ENCODE measurements around the gene SPHK1. TPM values are rescaled to one million over a fixed set of nuclear protein-coding genes. Genes with fewer than 3 reads are reported as not detected.
"Not testable (repeated sequence)": the region's sequence is repeated elsewhere in the genome, so short reads cannot be mapped to it uniquely, and the experiment has no call there.

Gene SPHK1, protein sequence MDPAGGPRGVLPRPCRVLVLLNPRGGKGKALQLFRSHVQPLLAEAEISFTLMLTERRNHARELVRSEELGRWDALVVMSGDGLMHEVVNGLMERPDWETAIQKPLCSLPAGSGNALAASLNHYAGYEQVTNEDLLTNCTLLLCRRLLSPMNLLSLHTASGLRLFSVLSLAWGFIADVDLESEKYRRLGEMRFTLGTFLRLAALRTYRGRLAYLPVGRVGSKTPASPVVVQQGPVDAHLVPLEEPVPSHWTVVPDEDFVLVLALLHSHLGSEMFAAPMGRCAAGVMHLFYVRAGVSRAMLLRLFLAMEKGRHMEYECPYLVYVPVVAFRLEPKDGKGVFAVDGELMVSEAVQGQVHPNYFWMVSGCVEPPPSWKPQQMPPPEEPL
- total RNA-seq (10 to 100 TPM in 1 of 4 donors, 1 to 10 TPM in 3; 3.5 to 13.6 (median 3.8) TPM), polyA plus RNA-seq (3.8 TPM)
- long read RNA-seq, donor 1, transcript SPHK1-210 (6 exons, 1,821 nt): major isoform, 8 of 20 reads
- long read RNA-seq, donor 1, partial matches to known transcripts: 2 of 20 reads
- long read RNA-seq, donor 1, other reads (novel, unspliced or antisense): 4 of 20 reads
- long read RNA-seq, donor 2, partial matches to known transcripts: 1 of 10 reads
- long read RNA-seq, donor 2, other reads (novel, unspliced or antisense): 3 of 10 reads
- long read RNA-seq, donor 3, transcript SPHK1-210 (6 exons, 1,821 nt): major isoform, 10 of 66 reads
- long read RNA-seq, donor 3, transcript SPHK1-202 (5 exons, 1,779 nt): minor isoform, 6 of 66 reads
- long read RNA-seq, donor 3, partial matches to known transcripts: 16 of 66 reads
- long read RNA-seq, donor 3, other reads (novel, unspliced or antisense): 31 of 66 reads
- long read RNA-seq, donor 4, transcript SPHK1-210 (6 exons, 1,821 nt): major isoform, 6 of 18 reads
- long read RNA-seq, donor 4, partial matches to known transcripts: 2 of 18 reads
- long read RNA-seq, donor 4, other reads (novel, unspliced or antisense): 4 of 18 reads

DNA sequence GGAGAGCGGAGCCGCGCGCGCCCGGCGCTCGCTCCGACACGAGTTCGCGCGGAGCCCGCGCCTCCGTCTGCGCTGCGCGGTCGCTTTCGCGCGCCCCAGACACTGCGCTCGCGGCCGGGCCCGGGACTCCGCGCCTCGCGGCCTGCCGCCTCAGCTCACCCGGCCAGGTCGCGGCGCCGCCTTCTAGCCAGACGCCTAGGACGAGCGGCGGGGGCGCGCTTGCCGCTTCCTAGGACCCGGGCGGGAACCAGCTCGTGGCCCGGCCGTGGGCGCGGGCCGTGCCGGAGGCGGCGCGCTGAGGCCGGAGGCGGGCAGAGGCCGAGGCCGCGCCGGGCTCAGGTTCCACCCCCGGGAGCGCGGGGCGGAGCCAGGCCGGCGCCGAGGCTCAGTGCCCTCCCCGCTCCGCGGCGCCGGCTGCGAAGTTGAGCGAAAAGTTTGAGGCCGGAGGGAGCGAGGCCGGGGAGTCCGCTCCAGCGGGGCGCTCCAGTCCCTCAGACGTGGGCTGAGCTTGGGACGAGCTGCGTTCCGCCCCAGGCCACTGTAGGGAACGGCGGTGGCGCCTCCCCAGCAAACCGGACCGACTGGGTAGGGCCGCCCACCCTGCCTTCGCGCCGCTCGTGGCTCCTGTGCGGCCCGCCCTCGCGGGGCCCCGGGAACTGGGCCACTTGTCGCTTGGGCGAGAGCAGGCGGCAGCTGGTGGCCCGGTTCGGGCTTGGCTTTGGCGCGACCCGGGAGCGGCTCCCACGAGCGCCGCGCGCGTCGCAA lies at the start of gene SPHK1:
Gene SPHK1 (plus strand): TSS at position 388 of the 765 bp plus-strand sequence. CDS start 1,036 bp downstream, outside the sequence.
- peak; percentile 80 to 86 for ATAC-seq
- Histone ChIP-seq H3K4me3 (ENCODE audit: low read length) (peak within 1 kb of the TSS; percentile 58), H3K27ac (ENCODE audit: low read length) (peak within 1 kb of the TSS; percentile 59), H3K4me1 (ENCODE audit: control insufficient read depth, insufficient read depth, low read length) (no peaks in the 10 kb centered on the region), H3K9me3 (ENCODE audit: control insufficient read depth, low read length) (no peaks in the 10 kb centered on the region), H3K27me3 (ENCODE audit: control insufficient read depth, insufficient read depth) (no peaks in the 10 kb centered on the region)
- intact Hi-C loops (cut with DNase I): no loop called here
- WGBS: under 1% methylated on average over 118 of the region's 118 CpGs
- peak; percentile 81 to 91 (median 91) for DNase-seq

DNA sequence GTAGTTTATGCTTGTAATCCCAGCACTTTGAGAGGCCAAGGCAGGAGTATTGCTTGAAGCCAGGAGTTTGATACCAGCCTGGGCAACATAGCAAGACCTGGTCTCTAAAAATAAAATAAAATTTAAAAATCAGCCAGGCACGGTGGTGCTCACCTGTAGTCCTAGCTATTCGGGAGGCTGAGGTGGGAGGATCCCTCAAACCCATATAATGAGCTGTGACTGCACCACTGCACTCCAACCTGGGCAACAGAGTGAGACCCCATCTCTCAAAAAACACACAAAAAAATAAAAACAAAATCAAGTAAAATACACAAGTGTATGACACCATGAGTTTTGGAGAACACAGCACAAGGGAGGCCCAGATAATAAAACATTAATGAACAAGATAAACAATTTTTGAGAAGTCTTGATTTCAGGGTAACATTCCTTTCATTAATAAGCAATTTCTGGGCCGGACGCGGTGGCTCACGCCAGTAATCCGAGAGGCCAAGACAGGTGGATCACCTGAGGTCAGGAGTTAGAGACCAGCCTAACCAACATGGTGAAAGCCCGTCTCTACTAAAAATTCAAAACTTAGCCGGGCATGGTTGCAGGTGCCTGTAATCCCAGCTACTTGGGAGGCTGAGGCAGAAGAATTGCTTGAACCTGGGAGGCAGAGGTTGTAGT lies 48.6 kb upstream of the SPHK1 start:
- H3K9me3 ChIP-seq (ENCODE audit: control insufficient read depth, low read length): no peaks in the 10 kb centered on the region
- intact Hi-C loops (cut with DNase I): no loop called here
- H3K27ac ChIP-seq (ENCODE audit: low read length): no peak overlapping the region
- no peaks in the 10 kb centered on the region for H3K27me3 ChIP-seq (ENCODE audit: control insufficient read depth, insufficient read depth)
- DNase-seq (no peak), ATAC-seq (no peak)
- H3K4me1 ChIP-seq (ENCODE audit: control insufficient read depth, insufficient read depth, low read length): no peaks in the 10 kb centered on the region
- H3K4me3 ChIP-seq (ENCODE audit: low read length): no peak overlapping the region
- WGBS: 97% methylated on average over 9 of the region's 9 CpGs

DNA sequence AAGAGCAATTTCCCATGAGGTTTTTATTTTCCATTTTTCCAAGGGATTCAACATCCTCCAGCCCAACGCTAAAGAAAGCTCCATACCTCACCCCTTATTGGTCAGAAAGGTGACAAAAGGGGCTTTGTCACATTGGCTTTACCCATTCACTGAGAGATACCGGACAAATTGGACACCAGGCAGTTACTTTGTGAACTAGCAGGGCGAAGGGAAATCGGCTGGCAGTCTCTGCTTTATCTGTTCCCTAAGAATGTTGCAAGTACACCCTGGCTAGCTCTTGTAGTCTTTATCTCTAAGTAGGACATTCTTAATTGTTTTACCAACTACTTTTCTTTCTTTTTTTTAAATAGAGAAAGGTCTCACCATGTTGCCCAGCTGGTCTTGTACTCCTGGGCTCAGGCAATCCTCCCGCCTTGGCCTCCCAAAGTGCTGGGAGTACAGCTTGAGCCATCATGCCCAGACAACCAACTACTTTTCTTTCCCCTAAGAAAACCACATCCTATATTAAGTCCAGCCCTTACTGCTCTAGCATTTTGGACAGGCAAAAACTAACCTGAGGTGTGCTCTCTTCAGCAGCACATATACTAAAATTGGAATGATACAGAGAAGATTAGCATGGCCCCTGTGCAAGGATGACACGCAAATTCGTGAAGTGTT lies 47.5 kb upstream of the SPHK1 start:
- intact Hi-C loops (cut with DNase I): no loop called here
- Histone ChIP-seq H3K27ac (ENCODE audit: low read length) (no peak overlapping the region), H3K9me3 (ENCODE audit: control insufficient read depth, low read length) (no peaks in the 10 kb centered on the region), H3K4me1 (ENCODE audit: control insufficient read depth, insufficient read depth, low read length) (no peaks in the 10 kb centered on the region), H3K4me3 (ENCODE audit: low read length) (no peak overlapping the region), H3K27me3 (ENCODE audit: control insufficient read depth, insufficient read depth) (no peaks in the 10 kb centered on the region)
- DNase-seq (no peak), ATAC-seq (no peak)
- 80% methylated on average over 7 of the region's 7 CpGs for WGBS

DNA sequence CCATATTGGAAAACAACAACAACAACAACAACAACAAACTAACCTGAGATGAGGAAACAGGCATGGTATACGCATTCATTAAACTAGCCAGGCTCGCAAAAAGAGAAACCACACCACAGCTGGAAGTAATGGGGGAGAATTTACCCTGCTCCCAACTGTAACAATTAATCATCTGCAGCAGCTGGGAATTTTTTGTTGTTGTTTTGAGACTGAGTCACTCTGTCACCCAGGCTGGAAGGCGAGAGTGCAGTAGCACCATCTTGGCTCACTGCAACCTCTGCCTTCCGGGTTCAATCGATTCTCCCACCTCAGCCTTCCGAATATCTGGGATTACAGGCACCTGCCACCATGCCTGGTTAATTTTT lies 47.0 kb upstream of the SPHK1 start:
- H3K4me3 ChIP-seq (ENCODE audit: low read length): no peak overlapping the region
- ATAC-seq: no peak

DNA sequence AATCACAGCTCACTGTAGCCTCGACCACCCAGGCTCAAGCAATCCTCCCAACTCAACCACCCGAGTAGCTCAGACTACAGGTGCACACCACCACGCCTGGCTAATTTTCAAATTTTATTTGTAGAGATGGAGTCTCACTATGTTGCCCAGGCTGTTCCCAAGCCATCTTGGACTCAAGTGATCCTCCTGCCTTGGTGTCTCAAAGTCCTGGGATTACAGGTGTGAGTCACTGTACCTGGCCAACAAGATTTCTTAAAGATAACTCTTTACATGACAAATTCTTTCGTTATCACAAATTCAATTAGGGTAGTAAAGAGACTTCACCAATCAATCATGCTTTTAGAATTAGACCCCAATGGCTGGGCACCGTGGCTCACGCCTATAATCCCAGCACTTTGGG lies 43.1 kb upstream of the SPHK1 start:
- no peaks in the 10 kb centered on the region for H3K27me3 ChIP-seq (ENCODE audit: control insufficient read depth, insufficient read depth)
- DNase-seq (no peak), ATAC-seq (no peak)
- H3K4me1 ChIP-seq (ENCODE audit: control insufficient read depth, insufficient read depth, low read length): no peaks in the 10 kb centered on the region
- WGBS: 95% methylated on average over 6 of the region's 6 CpGs
- no peak overlapping the region for H3K4me3 ChIP-seq (ENCODE audit: low read length)
- no peak overlapping the region for H3K27ac ChIP-seq (ENCODE audit: low read length)
- intact Hi-C loops (cut with DNase I): no loop called here
- no peaks in the 10 kb centered on the region for H3K9me3 ChIP-seq (ENCODE audit: control insufficient read depth, low read length)

More for the DNA sequence above, 47.0 kb upstream of the SPHK1 start:
- Histone ChIP-seq H3K27ac (ENCODE audit: low read length) (no peak overlapping the region), H3K4me1 (ENCODE audit: control insufficient read depth, insufficient read depth, low read length) (no peaks in the 10 kb centered on the region), H3K27me3 (ENCODE audit: control insufficient read depth, insufficient read depth) (no peaks in the 10 kb centered on the region), H3K9me3 (ENCODE audit: control insufficient read depth, low read length) (no peaks in the 10 kb centered on the region)
- intact Hi-C loops (cut with DNase I): no loop called here
- no peak for DNase-seq
- WGBS: 93% methylated on average over 6 of the region's 6 CpGs

DNA sequence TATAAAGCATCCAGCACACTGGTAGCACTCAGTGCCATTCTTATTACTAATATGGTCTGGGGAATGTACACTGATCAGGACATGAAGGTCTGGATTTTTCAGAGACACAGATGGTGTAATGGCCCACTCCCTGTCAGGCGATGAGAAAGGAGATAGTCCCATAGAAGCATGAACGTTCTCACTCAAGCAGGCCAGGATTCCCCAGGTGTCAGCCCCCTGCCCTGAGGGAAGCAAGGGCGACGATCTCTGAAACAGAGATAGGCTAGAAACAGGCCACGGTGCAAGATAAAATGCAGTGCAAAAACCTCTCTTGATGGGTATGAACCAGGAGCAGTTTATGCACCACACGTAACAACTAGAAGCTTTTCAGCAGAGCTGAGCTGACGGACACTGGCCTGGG lies 41.3 kb upstream of the SPHK1 start:
- H3K27ac ChIP-seq (ENCODE audit: low read length): no peak overlapping the region
- no peaks in the 10 kb centered on the region for H3K9me3 ChIP-seq (ENCODE audit: control insufficient read depth, low read length)
- 92% methylated on average over 7 of the region's 7 CpGs for WGBS
- no peak for DNase-seq
- H3K27me3 ChIP-seq (ENCODE audit: control insufficient read depth, insufficient read depth): no peaks in the 10 kb centered on the region
- ATAC-seq: no peak
- intact Hi-C loops (cut with DNase I): no loop called here
- H3K4me3 ChIP-seq (ENCODE audit: low read length): no peak overlapping the region
- no peaks in the 10 kb centered on the region for H3K4me1 ChIP-seq (ENCODE audit: control insufficient read depth, insufficient read depth, low read length)

DNA sequence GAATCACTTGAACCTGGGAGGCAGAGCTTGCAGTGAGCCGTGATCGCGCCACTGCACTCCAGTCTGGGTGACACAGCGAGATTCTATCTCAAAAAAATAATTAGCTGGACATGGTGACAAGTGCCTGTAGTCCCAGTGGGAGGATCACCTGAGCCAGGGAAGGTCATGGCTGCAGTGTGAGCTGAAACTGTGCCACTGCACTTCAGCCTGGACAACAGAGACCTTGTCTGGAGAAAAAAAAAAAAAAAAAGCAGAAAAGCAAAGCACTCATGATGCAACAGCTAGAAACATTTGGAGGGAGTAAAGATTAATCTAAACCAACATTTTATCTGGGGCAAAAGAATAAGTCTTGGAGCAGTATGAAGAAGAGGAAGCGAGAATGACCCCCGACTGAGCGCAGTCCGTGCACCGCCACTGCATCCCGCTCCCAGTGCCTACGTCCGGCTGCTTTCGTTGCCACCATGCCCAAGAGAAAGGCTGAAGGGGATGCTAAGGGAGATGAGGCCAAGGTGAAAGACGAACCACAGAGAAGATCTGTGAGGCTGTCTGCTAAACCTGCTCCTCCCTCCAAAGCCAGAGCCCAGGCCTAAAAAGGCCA lies 38.9 kb upstream of the SPHK1 start:
- WGBS: 92% methylated on average over 14 of the region's 14 CpGs
- no peak for ATAC-seq
- intact Hi-C loops (cut with DNase I): no loop called here

DNA sequence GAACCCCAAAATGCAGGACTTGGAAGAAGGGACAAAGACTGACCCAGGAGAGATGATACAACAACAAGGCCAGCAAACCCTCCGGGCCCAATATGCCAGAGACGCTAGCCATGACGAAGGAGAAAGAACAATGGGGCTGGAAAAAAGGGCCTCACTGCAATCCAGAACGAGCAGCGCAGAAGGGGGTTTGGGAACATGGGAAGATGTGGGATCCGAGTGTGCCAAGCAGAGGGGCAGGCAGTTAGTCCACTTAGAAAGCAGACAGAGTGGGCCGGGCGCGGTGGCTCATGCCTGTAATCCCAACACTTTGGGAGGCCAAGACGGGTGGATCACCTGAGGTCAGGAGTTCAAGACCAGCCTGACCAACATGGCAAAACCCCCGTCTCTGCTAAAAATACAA lies 37.5 kb upstream of the SPHK1 start:
- H3K4me1 ChIP-seq (ENCODE audit: control insufficient read depth, insufficient read depth, low read length); H3K27ac ChIP-seq (ENCODE audit: low read length); H3K4me3 ChIP-seq (ENCODE audit: low read length); ATAC-seq; H3K9me3 ChIP-seq (ENCODE audit: control insufficient read depth, low read length); H3K27me3 ChIP-seq (ENCODE audit: control insufficient read depth, insufficient read depth); intact Hi-C loops (cut with DNase I); DNase-seq: not testable (repeated sequence)
- 94% methylated on average over 11 of the region's 11 CpGs for WGBS

More for the DNA sequence above, 38.9 kb upstream of the SPHK1 start:
- no peaks in the 10 kb centered on the region for H3K9me3 ChIP-seq (ENCODE audit: control insufficient read depth, low read length)
- no peak for DNase-seq
- no peaks in the 10 kb centered on the region for H3K4me1 ChIP-seq (ENCODE audit: control insufficient read depth, insufficient read depth, low read length)
- H3K27me3 ChIP-seq (ENCODE audit: control insufficient read depth, insufficient read depth): no peaks in the 10 kb centered on the region
- no peak overlapping the region for H3K27ac ChIP-seq (ENCODE audit: low read length)
- no peak overlapping the region for H3K4me3 ChIP-seq (ENCODE audit: low read length)

DNA sequence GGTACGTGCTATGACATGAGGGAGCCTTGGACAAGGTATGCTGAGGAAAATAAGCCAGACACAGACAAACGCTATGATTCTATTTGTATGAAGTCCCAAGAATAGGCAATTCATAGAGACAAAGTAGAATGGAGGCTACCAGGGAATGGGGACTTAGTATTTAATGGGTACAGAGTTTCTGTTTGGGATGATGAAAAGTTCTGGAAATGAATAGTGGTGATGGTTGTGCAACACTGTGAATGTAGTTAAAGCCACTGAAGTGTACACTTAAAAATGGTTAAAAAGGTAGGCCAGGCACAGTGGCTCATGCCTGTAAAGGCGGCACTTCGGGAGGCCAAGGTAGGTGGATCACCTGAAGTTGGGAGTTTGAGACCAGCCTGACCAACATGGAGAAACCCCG lies 33.9 kb upstream of the SPHK1 start:
- Histone ChIP-seq H3K4me3 (ENCODE audit: low read length) (no peak overlapping the region), H3K27ac (ENCODE audit: low read length) (no peak overlapping the region), H3K27me3 (ENCODE audit: control insufficient read depth, insufficient read depth) (no peaks in the 10 kb centered on the region), H3K9me3 (ENCODE audit: control insufficient read depth, low read length) (no peaks in the 10 kb centered on the region), H3K4me1 (ENCODE audit: control insufficient read depth, insufficient read depth, low read length) (no peaks in the 10 kb centered on the region)
- ATAC-seq (no peak), DNase-seq (peak in 1 of 3 donors; percentile 4)
- 95% methylated on average over 5 of the region's 5 CpGs for WGBS
- intact Hi-C loops (cut with DNase I): no loop called here
